ENCODE measurements around the gene PARM1.

The PARM1 gene, protein sequence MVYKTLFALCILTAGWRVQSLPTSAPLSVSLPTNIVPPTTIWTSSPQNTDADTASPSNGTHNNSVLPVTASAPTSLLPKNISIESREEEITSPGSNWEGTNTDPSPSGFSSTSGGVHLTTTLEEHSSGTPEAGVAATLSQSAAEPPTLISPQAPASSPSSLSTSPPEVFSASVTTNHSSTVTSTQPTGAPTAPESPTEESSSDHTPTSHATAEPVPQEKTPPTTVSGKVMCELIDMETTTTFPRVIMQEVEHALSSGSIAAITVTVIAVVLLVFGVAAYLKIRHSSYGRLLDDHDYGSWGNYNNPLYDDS

DNA sequence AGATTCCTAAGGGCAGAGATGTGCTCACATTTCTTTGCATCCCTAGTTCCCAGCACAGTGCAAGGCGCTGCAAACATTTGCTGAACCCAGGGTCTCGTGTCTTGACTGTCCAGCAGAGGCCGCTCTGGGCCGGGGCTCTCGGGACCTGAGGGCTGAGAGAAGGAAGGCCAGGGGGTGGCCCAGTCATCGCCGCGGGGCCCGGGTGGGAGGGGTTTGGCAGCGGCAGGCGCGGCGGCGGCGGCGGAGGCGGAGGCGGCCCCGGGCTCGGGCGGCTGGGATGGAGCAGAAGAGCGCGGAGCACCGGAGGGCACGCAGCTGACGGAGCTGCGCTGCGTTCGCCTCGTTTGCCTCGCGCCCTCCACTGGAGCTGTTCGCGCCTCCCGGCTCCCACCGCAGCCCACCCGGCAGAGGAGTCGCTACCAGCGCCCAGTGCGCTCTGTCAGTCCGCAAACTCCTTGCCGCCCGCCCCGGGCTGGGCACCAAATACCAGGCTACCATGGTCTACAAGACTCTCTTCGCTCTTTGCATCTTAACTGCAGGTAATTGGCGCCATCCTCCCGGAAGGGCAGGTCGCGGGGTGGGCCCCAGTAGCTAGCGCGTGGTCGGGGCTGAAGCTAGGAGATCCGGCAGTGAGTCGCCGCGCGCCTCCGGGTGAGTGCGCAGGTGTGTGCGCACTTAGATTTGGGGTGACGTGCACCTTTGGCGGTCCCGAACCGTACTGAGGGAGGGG lies at the start of gene PARM1:
PARM1 (plus strand) TSS at position 285 of the 730 bp plus-strand sequence; CDS start at position 497, 212 bp downstream.
- peak in 2 of 3 experiments; percentile 0 to 53 for DNase-seq (ENCODE audit: low read depth in 3 of 3)

DNA sequence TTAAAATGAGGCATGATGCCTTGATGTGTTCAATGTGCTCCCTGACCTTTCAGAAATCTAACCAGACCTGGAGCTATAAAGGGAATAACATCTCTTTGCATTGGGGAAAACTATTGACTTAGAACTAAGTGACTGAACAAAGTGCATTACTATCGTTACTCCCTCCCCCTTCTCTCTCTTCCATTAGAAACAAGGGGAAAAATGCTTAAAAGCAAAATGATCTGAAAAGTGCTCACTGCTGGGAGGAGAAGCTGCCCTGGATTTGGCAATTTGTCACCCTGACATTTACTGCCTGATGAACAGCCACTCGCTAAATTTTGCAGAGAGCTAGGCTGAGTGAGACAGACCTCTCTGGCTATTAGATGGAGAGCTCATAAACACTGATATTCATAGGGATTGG lies 48.6 kb upstream of the PARM1 start:
- no peak for DNase-seq (ENCODE audit: low read depth in 3 of 3)

DNA sequence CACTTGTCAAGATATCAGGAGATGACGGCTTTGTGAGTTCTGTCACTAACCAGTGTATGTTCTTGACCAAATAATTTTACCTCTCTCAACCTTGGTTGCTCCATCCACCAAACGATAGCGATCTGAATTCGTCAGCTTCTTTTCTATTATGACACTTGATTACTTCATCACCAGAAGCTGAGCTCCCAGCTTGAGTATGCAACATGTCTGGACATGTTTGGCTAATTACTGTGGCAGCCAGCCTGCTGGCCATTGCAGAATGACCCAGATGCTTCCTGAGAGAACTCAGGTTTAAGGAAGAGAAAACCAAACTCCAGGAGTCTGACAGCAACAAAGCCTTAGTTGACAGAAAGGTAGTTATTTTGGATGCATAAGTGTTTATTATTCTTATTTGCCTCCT lies 46.4 kb upstream of the PARM1 start:
- DNase-seq (ENCODE audit: low read depth in 3 of 3), result no peak

DNA sequence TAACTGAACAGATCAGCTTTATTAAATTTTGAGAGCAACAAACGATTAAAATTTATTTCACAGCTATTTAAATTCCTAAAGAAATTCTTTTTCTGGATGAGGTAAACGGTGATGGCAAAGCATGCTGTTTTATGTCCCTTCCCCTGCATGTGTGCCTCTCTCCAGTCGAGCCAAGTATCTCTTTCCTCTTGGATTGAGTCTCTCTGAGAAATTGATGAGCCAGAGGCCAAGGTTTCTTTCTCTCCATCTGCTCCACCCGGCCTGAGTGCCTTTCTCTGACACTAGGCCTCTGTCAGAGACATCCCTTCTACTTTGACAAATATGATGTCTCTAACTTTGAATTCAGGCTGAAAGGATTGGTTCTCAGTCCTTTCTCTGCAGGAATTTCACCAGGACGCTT lies 42.6 kb upstream of the PARM1 start:
- DNase-seq (ENCODE audit: low read depth in 3 of 3), result no peak

DNA sequence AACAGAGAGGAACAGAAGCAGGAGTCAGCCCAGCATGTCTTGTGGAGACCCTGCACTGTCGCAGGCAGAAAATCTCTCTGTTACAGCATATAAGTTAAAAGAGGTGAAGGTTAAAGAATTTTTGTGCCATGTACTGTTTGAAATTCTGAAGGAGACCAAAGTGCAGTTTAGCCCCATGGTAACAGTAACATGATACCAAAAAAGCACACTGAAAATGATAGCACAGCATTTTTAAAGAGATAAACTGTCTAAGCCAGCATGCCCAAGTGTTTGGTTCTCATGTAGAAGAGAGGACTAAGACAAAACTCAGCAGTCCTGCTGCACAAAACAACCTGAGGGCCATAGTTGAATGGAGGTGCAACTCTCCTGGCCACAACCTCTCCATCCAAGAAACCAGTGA lies 41.9 kb upstream of the PARM1 start:
- no peak for DNase-seq (ENCODE audit: low read depth in 3 of 3)

DNA sequence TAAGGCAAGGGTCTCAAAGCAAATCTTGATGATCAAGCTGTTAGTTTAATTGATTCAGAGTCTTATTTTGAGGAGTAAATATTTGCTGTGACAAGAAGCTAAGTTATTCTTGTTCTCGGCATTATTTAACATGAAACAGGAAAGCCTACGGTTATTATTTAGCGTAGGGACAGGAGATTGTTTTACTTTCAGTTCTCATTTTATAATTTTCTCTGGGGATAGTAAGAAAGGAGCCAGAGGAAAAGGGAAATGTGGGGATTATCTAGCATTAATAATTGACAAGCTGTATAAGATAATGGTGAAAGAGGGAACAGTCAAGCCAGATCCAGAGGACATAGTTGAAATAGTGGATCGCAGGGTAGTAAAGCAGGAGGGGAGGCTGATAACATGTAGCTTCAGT lies 39.7 kb upstream of the PARM1 start:
- no peak for DNase-seq (ENCODE audit: low read depth in 3 of 3)

DNA sequence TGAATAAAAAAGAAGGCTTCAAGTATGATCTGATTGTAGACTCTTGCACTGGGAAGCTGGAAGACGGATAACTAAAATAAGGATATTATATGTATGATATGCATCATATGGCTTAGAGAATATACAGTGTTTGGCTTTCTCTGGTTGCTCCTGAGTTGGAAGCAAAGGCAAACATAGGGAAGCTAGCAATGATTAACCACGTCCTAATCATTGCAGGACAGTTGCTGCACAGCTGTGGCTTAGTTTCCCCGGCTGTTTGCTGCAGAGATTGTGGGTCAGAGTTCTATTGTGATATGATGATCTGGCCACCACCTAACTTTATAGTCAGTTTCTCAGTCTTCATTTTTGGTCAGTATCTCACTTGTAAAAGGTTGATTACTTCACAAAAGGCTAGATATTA lies 36.3 kb upstream of the PARM1 start:
- no peak for DNase-seq (ENCODE audit: low read depth in 3 of 3)

DNA sequence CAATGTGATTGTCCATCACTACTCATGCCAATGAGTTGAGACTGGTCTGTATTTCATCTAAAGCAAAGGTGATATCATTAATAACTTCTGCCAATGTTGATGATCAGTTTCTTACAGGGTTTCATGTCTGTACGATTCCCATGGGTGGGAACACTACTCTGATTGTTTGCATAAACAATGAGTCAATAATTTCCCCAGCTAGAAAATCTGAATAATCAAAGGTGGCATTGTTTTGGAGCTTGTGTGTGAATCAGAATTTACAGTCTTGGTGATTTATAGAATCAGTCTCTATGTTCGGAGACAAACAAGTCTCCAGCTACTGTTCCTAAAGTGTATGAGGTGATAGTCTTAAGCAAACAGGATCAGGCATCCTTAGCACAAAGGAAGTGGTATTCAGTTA lies 35.5 kb upstream of the PARM1 start:
- DNase-seq (ENCODE audit: low read depth in 3 of 3), result no peak

DNA sequence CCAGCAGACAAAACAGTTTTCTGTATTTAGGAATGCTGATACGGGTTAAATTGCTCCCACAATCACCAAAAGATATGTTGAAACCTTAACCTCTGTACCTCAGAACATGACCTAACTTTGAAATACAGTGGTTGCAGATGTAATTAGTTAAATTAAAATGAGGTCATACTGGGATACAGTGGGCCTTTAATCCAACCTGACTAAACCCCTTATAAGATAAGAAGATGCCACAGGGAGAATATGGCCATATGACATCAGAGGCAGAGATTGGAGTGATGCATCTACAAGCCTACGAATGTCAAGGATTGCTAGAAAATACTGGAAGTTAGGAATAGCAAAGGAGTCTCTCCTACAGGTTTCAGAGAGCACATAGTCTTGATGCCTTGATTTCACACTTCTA lies 32.1 kb upstream of the PARM1 start:
- DNase-seq (ENCODE audit: low read depth in 3 of 3), result no peak

DNA sequence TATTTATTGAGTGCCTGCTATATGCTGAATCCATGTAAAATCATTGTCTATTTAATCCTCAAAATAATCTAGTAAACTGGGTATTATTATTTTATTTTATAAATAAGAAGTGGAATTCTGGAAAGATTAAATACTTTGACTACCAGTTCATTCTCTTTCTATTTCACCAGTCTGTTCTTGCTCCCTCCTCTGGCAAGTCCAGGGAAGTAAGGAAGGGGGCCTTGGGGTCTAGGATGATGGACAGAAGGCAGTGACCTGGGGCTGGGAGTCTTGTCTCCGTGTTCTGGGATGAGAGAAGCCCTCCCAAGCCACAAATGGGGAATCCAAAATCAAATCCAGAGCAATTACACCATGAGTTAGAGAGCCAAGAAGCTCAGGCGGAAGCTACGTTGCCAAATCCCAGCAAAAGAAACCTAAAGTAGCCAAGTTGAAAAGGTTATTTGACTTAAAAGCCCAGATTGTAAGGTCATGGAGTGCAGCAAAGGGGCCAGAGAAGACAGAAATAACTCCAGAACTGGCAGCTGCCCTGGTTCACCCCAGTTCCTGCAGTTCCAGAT lies 28.3 kb upstream of the PARM1 start:
- DNase-seq (ENCODE audit: low read depth in 3 of 3), result no peak

DNA sequence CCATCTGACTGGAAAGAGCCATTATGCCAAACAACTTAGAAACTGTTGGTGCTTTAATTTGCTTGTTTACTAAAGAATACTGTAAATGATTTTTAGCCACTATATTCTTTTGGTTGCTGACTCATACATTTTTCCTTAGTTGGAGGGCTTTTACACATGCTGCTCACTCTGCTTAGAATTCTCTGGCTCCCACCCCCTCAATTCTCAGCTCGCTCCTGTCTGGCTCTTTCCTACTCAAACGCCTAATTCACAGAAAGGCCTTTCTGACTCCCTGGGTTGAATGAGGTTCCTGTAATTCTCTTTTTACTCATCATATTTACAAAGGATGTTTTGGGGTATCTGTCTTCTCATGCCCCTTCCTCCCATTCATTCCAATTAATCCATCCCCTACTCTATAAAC lies 26.1 kb upstream of the PARM1 start:
- no peak for DNase-seq (ENCODE audit: low read depth in 3 of 3)

DNA sequence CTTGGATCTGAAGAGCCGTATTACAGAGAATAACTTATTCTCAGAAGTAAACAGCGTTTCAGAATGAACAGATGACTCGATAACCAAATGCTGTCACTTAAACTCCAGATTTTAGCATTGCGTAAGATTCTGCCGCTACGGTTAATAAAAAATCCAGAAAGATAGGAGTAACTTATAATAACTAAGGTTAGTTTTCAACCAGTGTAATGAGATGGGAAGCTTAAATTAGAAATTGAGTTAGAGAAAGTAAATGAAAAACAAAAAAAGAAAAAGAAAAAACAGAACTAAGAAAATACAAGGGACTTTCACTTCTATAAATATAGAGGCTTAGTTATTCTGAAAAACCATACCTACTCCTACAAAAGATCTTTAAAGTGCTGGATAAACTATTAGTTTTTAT lies 13.1 kb upstream of the PARM1 start:
- DNase-seq (ENCODE audit: low read depth in 3 of 3), result no peak

DNA sequence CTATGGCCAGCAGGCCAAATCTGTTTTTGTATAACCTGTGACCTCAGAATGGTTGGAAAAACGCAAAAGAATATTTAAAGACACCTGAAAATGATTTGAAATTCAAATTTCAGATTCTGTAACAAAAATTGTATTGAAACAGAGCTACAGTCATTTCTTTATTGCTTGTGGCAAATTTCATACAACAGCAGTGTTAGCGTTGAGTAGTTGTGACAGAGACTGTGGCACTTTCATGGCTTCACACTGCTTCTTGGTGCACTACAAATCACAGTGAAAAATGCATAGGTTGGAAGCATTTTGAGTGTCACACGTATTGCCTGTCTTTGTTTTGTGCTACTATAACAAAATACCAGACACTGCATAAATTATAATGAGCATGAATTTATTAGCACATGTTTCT lies 12.2 kb upstream of the PARM1 start:
- DNase-seq (ENCODE audit: low read depth in 3 of 3), result no peak

DNA sequence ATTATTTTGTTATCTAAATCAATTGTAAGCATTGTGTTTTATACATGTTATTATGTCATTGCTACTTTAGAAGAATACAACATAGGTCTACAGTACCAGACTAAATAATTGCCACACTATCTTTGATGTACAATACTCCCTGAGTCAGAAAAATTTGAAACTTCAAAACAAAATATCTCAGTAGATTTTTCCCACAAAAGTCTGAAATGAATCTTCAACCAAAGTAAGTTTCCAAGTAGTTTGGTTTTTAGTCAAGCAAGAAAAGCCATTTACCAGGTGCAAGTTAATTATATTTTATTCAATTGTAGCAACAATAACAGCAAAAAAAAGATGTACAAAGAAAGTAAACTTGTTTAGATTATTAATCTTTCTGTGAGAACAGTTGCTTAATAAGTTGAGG lies 11.4 kb upstream of the PARM1 start:
- no peak for DNase-seq (ENCODE audit: low read depth in 3 of 3)

DNA sequence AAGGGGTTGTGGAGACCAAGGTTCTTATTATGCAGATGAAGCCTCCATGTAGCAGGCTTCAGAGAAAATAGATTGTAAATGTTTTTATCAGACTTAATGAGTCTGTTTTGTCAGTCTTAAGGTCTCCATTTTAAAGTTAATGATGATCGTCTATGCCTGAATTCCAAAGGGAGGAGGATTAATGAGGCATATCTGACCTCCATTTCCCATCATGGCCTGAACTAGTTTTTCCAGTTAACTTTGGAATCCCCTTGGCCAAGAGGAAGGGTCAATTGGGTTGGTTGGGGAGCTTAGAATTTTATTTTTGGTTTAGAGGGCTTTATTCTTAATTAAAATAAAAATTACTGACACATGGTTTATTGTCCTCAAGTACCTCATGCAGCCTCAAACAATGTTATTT lies 6.9 kb upstream of the PARM1 start:
- DNase-seq (ENCODE audit: low read depth in 3 of 3), result no peak

DNA sequence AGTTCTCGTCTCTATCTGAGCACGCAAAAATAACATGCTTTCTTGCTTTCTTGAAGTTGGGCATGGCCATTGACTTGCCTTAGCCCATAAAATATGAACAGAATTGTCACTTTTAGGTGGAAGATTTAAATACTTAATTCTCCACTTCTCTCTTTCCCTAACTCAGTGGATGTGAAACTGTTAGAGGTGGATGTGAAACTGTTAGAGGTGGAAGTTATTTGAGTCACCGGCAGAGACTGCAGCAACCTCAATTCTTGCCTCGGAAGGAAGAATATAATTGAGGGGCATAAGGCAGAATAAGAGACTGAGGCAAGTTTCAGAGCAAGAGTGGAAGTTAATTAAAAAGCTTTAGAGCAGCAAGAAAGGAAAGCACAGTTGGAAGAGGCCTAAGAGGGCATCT lies 2.8 kb upstream of the PARM1 start:
- no peak for DNase-seq (ENCODE audit: low read depth in 3 of 3)

DNA sequence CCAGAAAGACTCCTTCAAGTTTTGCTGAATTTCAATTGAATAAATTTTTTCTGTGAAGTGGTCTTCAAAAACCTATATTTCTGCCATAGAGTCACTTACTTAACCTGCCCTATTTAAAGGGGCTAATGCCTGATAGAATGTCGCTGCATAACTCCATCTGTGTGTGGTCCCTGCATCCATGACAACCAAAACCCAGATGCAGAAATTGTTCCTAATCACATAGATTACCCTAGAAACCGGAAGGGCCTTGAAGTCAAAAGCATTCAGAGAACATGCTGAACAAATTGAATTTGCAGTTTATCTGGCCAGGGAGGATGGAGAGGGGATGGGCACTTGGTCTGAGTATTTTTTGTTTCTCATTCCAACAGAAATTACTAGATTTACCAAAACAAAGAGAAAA lies 1.5 kb upstream of the PARM1 start:
- DNase-seq (ENCODE audit: low read depth in 3 of 3), result no peak

DNA sequence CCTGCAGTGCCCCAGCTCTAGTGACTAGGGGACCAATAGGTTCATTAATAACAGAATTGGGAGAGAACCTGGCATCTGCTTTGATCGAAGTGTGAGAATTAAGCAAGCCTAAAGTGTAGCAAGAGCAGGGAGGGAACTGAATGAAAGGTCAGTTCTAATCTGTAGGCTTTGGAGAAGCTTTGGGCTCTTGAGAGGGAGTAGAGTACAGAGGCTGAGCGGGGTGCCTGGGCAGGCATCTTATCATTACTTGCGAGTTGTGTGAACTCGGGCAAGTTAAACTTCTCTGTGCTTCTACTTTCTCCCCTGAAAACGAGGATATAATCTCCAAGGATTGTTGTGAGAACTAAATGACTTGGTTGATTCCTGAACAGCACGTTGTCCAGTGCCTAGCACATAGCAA lies 906 bp upstream of the PARM1 start:
- DNase-seq (ENCODE audit: low read depth in 3 of 3), result no peak

DNA sequence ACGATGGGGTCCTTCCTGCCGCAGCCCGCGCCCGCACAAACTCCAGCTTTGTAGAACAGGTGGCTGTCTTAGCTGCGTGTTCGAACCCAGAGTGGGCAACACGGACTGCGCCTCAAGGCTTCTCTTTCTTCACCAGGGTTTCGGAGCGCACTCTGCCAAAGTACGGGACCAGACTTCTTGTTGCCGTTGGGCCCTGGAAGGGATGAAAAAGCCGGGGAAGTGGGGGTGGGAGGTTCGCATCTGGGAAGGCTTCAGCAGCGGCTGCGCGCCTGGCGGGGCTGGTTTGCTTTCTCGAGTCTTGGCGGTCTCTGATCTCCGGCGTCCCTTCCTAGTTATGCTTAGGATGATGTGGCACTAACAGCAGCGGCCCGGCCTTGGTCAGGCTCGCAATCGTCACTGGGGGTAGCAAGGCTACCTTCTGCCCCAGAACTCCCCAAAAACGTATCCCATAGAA lies 673 bp downstream of the PARM1 start:
- DNase-seq (ENCODE audit: low read depth in 3 of 3), result no peak

DNA sequence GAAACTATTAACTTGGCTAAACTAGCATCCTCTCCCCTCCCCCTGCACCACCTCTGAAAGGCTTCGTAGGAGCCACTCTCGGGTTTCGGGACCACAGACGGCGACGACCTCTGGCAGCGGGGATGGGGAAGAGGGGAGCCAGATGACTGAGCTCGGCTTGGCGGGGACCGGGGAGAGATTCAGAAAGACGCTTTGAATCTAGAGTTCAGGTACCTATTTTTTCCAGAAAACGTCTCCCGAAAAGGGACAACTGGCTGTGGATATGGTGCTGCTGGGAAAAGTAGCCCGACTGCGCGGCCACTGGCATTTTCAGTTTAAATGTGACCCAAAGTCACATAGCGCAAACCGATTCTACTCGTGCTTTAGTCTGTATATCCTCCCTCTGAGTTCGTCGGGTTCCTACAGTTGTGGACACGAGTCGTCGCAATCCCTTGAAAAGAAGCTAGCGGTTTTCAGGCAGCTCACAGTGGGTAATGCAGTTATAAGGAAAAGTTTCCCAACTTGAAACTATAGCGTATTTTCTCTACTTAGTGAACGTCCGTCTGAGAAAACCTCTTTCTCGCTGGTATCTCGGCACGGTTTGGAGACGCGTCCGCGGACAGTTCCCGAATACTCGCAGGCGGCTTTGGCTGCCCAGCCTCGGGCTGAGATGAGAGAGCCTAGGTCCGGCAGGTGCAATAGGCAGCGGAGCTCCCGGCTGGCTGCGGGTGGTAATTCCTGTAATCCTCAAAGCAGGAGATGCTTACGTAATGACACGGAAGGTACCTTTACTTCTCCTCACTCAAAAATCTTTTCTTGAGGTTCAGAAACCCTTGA lies 1.3 kb downstream of the PARM1 start:
- DNase-seq (ENCODE audit: low read depth in 3 of 3), result no peak

DNA sequence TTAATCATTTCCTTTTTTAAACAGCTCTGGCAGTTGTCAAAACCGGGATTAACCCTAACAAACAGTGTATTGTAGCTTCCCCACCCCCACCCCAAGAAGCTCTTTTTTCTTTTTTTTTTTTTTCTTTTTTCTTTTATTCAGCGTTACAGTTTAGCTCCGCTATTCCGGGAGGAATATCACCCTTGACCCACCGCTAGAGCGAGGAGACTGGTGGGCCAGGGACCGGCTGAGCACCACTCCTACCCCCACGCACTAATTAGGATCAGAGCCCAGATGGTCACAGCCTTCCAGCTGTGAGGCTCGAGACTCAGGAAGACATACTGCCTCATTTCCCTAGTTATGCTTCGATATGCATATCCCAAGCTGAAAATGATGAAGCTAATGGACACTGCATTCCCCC lies 2.0 kb downstream of the PARM1 start:
- DNase-seq (ENCODE audit: low read depth in 3 of 3), result no peak

DNA sequence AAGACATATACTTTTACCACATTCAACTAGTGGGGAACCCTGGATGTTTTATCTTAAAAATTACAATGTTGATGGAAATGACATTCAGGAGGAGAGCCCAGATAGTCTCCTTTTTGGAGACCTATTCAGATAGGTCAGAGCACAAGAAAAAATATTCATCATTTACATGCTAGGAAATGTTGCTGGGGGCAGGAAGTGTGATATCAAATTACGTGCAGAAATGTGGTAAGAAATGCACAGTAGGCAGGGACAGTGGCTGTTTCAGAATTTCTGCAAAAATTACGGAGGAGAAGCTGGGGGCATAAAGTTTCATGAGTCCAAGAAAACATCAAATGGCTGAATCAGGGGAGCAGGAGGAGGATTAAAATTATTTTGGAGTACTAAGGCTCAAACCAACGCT lies 8.2 kb downstream of the PARM1 start:
- no peak for DNase-seq (ENCODE audit: low read depth in 3 of 3)
